NCI-H226 (cell line): Measurements from ENCODE around the gene SLC8A1.
A peak's percentile ranks its signal among the peaks of the same experiment; 100 is the strongest.

ENCODE experiments used
- DNase-seq: peaks from one replicate; pipeline ENCODE4 v3.0.0-alpha.2; 2015

Gene SLC8A1

GRCh38 chr2:40457837-40458236 is 5.9 kb upstream of the SLC8A1 start:
- no peak for DNase-seq

DNA sequence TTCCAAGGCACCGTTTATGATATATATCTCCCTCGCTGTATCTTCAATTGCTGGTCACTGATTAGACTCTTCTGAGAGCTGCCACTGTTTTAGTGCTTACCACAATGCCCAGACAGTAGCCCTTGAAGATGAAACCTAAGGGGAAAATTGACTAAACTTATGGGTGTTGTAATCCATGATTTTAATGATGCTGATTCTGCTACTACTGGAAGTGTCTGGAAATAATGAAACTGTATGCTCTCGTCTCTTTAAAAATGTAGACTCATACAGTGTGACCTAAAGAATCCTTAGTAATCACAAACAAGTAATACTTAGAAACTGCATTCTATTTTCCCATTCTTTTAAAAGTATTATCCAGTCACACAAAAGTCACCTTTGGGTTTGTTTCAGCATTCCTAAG is 5.5 kb upstream of the SLC8A1 start:
- DNase-seq, result no peak

DNA sequence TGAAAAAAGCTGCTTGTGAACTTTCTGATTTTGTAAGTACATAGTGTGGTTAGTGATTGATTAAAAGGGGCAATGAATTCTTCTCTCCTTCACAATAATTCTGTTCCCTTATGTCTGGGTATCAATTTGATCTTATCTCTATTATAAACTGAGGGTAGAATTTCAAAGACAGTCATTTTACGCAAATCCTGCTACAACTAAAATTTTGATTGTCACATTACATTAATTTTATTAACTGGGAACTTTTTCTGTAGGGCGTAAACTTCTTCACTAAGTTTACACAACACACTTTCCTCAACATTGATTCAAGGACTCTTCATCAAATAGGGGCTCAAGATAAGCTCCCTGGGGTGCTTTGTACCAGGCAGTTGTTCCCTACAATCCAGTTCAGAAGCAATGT is 5.0 kb upstream of the SLC8A1 start:
- DNase-seq, result no peak

GRCh38 chr2:40455661-40456060 is 3.8 kb upstream of the SLC8A1 start:
- no peak for DNase-seq

- no peak for DNase-seq
Measured at GRCh38 chr2:40454321-40454720, 2.4 kb upstream of the SLC8A1 start.

DNA sequence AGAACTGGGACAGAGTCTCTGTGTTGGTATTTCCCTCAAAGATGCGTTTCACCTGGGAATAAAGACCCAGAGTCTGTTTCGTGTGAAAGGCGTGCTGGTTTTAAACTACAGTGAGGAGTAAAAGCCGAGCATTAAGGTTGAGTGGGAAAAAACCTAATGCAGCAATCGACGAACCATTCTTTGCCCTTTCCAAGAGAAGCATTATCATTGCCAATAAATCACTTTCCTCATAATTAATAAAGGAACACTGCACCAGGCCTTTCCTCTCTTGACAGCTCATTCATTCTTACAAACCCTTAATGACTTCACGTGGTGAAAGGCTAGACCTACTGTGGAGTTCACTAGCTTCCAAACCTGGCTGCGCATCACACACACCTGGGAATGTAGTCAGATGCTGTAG is 896 bp upstream of the SLC8A1 start:
- DNase-seq, result no peak

DNA sequence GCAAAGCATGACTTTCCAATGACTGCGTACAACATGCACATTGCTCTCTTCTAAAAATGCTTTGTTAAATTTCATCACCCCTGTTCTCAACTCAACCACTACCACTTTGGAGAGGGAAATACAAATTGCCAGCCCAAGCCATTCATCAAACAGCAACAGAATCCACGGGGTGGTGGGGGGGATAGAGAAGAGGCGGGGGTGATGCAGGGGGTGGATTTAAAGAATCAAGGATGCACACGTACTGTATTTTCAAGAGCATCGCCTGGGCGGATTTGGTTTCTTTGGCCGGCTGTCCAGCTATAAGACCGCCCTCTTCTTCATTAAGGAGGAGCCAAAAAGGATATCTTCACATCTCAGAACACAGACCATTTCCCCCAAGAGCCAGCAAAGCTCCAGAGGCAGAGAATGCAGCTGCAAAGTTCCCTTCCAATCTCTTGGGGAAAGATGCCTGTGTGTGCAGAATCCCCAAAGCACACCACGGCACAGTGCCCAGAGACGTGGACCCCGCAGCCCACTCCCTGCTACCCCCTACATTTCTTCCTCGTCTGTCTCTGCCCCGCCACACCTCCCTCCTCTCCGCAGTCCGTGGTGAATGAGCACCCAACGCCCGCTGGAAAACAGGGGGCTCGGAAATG is 977 bp downstream of the SLC8A1 start:
- no peak for DNase-seq

DNA sequence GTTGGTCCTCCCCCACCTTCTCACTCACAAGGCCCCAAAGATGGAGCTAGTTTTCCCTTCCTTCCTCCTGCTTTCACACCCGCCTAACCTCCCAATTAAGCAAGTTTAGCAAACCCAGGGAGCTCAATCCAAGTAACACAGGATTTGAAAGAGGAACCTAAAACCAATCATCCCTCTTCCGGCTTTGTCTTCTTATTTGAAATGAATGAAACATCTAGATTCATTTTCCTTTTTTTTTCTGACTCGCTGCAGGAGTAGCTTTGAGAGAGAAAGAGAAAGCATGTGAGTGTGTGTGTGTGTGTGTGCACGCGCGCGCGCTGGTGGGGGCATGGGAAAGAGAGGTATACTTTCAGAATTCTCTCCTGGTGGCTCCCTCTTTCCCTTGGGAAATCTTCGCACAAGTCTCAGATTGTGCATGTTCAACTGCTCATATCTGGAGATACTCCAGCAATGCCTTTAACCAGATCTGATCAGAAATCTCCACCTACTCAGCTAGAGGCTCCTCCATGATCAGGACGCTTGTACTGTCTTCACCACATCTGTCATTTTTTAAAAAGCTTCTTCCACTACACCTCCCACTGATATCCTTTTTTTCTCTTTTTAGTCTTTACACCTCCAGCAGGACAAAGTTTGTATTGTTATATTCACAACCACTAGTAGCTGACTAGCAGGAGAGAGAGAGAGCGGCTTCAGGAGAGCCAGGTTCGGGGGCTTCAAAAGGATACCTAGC is 1.7 kb downstream of the SLC8A1 start:
- DNase-seq, result no peak

DNA sequence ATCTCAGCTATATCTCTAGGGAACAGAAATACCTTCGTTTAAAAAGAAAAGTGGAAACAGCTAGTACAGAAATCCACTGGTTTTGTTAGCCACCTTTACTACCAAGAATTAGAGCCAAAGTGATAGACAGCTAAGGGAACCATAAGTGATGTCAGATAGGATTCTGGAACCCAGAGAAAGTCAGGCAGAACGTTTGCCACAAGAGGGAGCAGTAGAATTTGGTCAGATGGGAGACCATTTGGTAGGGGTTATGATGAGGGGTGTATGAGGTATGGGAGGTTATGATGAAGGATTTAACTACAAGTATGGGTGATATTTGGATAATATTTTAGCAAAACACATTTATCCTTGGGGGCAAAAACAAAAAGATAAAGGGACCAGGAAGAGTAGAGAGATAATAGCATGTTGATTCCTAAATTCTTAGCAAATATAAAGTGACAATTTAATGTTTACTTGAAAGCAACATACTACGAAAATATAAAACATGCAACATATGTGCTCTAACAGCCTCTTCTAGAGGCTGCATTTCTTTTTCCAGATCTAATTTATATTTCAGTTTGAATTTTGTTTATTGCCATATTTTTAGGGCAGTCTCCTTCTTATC is 3.3 kb downstream of the SLC8A1 start:
- DNase-seq, result no peak

GRCh38 chr2:40445467-40445866 is 6.4 kb downstream of the SLC8A1 start:
- DNase-seq, result no peak

DNA sequence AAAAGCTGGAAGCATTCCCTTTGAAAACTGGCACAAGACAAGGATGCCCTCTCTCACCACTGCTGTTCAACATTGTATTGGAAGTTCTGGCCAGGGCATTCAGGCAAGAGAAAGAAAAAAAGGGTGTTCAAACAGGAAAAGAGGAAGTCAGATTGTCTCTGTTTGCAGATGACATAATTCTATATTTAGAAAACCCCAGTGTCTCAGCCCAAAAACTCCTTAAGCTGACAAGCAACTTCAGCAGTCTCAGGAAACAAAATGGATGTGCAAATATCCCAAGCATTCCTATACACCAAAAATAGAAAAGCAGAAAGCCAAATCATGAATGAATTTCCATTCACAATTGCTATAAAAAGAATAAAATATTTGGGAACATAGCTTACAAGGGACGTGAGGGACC is 11.1 kb downstream of the SLC8A1 start:
- DNase-seq, result no peak

- DNase-seq, result peak; percentile 59
Measured at GRCh38 chr2:40439473-40439872, 12.4 kb downstream of the SLC8A1 start.

DNA sequence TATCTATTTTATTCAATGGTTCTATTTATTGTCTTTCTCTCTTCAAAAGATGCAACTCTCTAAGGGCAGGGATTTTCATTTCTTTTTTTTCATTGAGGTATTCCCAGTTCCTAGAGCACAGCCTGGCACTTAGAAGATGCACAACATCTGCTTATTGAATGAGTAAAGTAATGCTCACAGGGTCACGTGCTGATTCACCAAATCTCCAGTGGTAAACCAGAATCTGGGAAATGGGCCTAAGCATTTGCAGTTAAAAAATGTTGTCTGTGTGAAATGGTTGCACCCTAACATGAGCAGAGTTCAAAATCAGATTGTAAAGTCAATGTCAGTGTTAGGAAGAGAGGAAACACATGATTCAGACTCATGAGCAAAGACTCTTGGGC is 15.8 kb downstream of the SLC8A1 start:
- no peak for DNase-seq

- DNase-seq, result no peak
Measured at GRCh38 chr2:40435426-40436092, 16.3 kb downstream of the SLC8A1 start.

DNA sequence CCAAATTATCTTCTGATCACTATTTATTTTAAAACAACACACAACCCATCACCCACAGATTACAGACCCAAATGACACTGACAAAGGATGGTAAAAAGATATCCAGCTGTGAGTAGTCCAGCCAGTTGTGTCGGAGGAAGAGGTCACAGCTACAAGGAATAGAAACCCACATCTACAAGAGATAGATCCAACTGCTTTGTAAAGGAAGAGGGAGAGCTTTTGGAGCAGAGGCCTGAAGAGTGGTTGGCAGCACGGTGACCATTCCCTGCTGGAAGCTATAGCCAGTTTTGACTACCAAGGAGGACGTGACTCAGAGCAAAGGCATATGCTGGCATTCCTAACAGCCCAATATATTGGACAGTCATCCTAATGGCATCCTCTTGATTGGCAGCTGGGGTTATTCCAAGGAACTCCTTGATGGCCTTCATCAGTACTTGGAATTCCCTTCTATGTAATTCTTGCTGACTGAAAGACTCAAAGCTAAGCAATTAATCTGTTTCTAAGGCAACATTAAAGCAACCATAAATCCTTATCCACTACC is 17.1 kb downstream of the SLC8A1 start:
- DNase-seq, result peak; percentile 98

GRCh38 chr2:40433736-40434135 is 18.2 kb downstream of the SLC8A1 start:
- peak; percentile 74 for DNase-seq

GRCh38 chr2:40432921-40433483 is 18.9 kb downstream of the SLC8A1 start:
- peak; percentile 58 for DNase-seq

DNA sequence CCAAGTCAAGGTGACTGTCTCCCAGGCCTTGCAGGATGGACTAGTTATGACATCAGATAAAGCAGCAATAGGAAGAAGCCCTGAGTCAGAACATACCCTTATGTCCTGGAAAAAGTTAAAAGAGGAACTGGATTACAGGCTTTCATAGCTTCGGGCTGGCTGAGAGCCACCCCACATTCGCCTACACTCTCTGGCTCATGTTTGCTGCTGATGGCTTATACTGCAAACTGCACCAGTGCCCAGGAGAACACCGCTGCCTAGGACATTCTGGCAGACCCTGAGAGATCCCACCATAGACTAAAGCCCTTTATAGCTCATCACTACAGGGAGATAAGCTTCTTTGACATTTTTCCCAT is 20.3 kb downstream of the SLC8A1 start:
- DNase-seq, result no peak

- no peak for DNase-seq
Measured at GRCh38 chr2:40430776-40431599, 20.9 kb downstream of the SLC8A1 start.

DNA sequence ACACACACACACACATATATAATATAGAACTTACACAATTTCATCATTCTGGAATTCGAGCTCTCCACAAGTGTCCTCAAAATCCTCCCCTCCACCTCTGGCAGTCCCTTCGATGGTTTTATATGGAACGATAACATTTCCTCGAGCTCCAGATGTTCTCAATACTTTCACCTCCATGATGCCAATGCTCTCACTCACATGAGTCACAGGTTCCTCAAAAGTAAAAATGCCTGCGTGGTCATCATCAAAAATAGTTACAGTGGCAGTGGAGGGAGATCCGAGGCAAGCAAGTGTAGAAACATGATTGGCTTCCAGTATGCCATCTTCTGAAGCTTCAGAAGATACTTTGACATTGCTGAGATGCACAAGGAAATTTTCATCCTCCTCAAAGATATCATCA is 23.5 kb downstream of the SLC8A1 start:
- DNase-seq, result no peak

DNA sequence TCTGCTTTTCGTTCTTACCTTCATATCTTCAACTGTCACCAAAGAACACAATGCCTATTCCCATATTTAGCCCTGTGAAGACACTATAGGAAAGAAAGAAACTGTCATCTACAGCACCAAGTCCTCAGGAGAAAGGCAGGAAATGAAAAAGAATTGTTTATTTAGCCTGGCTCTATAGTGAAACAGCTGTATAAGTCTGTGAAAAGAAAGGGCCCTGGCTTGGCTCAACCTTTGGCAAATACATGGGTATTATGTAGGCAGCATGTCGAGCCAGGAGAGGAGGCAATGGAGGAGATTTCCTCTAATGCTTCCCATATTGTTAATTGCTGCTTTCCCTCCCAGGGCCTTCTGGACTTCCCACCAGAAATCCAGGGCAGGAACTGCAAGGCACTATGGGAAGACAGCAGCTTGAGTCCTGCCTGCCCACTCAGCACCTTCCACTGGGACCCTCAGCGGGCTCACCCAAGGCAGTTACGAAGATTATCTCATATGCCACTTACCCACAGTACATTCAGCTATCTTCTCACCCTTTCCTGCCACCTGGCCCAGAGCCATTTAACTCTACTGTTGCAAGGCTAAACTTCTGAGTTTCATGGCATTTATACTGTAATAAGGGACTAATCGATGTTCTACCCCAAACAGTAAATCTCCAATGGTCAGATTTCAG is 30.1 kb downstream of the SLC8A1 start:
- DNase-seq, result no peak

DNA sequence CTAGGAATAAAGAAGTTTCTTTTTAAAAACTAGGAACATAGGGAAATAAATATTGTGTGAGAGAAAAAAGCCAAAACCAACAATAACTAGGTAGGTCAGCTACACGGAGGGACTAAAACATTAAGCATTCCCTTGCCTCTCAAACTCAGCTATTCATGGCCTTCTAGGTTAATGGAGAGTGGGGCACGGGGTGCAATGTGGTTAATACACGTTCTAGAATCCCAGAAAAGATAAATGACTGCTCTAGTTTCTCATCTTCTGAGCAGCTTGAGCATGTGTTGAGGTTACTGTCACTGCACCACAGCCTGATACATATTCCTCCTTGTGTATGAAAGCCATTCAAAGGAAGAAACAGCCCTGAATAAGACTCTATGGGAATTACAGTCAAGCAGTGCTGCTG is 31.4 kb downstream of the SLC8A1 start:
- DNase-seq, result no peak
